SK-N-SH treated with all-trans-retinoic acid at 6 μM for 48 hours (cell line): ENCODE data around the gene GET4.

Experiments
- ARNTL ChIP-seq: fragments of 450-650 bp; formaldehyde crosslinking; IDR thresholded peaks from 2 replicates; pipeline ENCODE4 v1.5.0; 2020; ENCODE audit warnings: low read depth, mild to moderate bottlenecking, moderate library complexity, borderline replicate concordance
- SNAI2 ChIP-seq: fragments of 250-450 bp; sonication (Bioruptor Pico); IDR thresholded peaks from 2 replicates; pipeline ENCODE4 v1.5.0; 2020; ENCODE audit warnings: mild to moderate bottlenecking, moderate library complexity
- ZC3H10 ChIP-seq: fragments of 250-450 bp; sonication (Bioruptor Pico); IDR thresholded peaks from 2 replicates; pipeline ENCODE4 v1.5.1; 2021; ENCODE audit warnings: mild to moderate bottlenecking, moderate library complexity
- ZNF565 ChIP-seq: fragments of 450-650 bp; formaldehyde crosslinking; conservative IDR thresholded peaks from 2 replicates; pipeline ENCODE4 v1.5.0; 2020; ENCODE audit warnings: low read depth, mild to moderate bottlenecking, moderate library complexity
- ZNF70 ChIP-seq: fragments of 450-650 bp; formaldehyde crosslinking; IDR thresholded peaks from 2 replicates; pipeline ENCODE4 v1.5.0; 2020; ENCODE audit warnings: mild to moderate bottlenecking, moderate library complexity
- TF ChIP-seq, protein P1 (sequence below): fragments of 250-450 bp; sonication (Bioruptor Pico); IDR thresholded peaks from 2 replicates; pipeline ENCODE4 v1.8.0; 2020; ENCODE audit warnings: mild to moderate bottlenecking, moderate library complexity, borderline replicate concordance
- TF ChIP-seq, protein P2 (sequence below): fragments of 250-450 bp; sonication (Bioruptor Pico); IDR thresholded peaks from 2 replicates; pipeline ENCODE4 v1.5.1; 2021; ENCODE audit warnings: mild to moderate bottlenecking, moderate library complexity

DNA sequence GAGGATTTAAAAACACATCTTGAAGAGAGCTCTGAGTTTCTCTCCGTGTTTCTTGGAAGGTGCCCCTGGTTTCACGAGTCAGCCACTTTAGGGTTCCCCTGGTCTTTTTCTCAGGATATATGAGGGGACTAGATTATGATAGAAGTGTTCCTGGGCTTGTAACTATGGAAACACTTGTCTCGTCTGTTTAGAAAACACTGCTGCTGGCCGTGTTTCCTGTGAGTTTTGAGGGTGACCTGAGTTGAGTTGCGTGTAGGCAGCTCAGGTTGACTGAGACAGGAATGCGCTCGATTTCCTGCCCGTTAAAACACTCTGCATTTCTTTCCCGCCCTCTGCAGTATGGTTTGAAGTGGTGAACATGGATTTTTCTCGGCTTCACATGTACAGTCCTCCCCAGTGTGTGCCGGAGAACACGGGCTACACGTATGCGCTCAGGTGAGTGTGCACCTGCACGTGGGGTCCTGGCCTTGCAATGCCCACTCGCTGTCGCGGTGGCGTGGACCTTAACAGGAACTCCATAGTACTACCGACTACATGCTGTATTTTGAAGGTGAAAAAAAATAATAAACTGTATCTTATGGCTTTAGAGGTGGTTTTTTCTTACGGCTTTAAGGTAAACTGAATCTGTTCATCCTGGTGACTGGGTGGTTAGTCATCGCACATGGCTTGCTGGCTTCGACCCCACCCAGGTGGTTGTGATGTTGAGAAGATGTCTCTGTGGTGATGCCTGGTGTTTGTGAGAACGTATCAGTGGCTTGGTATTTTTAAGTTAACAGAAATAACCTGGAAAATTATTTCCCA, 44.0 kb upstream of the GET4 start, which contains the start of gene SUN1:
- no peak for TF ChIP-seq ZNF70 (CRISPR knock-in tag)
- TF ChIP-seq, protein P1, sequence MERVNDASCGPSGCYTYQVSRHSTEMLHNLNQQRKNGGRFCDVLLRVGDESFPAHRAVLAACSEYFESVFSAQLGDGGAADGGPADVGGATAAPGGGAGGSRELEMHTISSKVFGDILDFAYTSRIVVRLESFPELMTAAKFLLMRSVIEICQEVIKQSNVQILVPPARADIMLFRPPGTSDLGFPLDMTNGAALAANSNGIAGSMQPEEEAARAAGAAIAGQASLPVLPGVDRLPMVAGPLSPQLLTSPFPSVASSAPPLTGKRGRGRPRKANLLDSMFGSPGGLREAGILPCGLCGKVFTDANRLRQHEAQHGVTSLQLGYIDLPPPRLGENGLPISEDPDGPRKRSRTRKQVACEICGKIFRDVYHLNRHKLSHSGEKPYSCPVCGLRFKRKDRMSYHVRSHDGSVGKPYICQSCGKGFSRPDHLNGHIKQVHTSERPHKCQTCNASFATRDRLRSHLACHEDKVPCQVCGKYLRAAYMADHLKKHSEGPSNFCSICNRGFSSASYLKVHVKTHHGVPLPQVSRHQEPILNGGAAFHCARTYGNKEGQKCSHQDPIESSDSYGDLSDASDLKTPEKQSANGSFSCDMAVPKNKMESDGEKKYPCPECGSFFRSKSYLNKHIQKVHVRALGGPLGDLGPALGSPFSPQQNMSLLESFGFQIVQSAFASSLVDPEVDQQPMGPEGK = no peak
- TF ChIP-seq SNAI2 = no peak
- no peak for TF ChIP-seq ZNF565 (CRISPR knock-in tag)
- TF ChIP-seq, protein P2, sequence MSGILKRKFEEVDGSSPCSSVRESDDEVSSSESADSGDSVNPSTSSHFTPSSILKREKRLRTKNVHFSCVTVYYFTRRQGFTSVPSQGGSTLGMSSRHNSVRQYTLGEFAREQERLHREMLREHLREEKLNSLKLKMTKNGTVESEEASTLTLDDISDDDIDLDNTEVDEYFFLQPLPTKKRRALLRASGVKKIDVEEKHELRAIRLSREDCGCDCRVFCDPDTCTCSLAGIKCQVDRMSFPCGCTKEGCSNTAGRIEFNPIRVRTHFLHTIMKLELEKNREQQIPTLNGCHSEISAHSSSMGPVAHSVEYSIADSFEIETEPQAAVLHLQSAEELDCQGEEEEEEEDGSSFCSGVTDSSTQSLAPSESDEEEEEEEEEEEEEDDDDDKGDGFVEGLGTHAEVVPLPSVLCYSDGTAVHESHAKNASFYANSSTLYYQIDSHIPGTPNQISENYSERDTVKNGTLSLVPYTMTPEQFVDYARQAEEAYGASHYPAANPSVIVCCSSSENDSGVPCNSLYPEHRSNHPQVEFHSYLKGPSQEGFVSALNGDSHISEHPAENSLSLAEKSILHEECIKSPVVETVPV (CRISPR knock-in tag) = no peak
- TF ChIP-seq ARNTL (CRISPR knock-in tag) = no peak
- no peak for TF ChIP-seq ZC3H10
